BLaER1 treated with 17β-estradiol and CSF1 and Interleukin-3, amounts not matched to agents 10 nM and 100 nM (cell line): ENCODE data around the gene INTS11.

Source experiments
- H3K27ac ChIP-seq, 11 experiments: shearing (Covaris generic); formaldehyde crosslinking; 2 replicates each; pipeline ENCODE4 v1.8.1; 2022
- H3K27me3 ChIP-seq, 11 experiments: shearing (Covaris generic); formaldehyde crosslinking; 2 replicates each; pipeline ENCODE4 v1.8.1; 2022
- H3K36me3 ChIP-seq, 11 experiments: shearing (Covaris generic); formaldehyde crosslinking; 2 replicates each; pipeline ENCODE4 v1.8.1; 2022
- H3K4me1 ChIP-seq, 10 experiments: shearing (Covaris generic); formaldehyde crosslinking; 2 replicates each; pipeline ENCODE4 v1.8.1; 2022
- H3K4me2 ChIP-seq, 11 experiments: shearing (Covaris generic); formaldehyde crosslinking; 2 replicates each; pipeline ENCODE4 v1.8.1; 2022
- H3K4me3 ChIP-seq, 10 experiments: shearing (Covaris generic); formaldehyde crosslinking; 2 replicates each; pipeline ENCODE4 v1.8.1; 2022
- H3K9ac ChIP-seq, 11 experiments: shearing (Covaris generic); formaldehyde crosslinking; 2 replicates each; pipeline ENCODE4 v1.8.1; 2022
- H3K9me3 ChIP-seq, 11 experiments: shearing (Covaris generic); formaldehyde crosslinking; replicated peaks in 1 of 11; 2 replicates each; pipeline ENCODE4 v1.8.1; 2022
- H4K20me1 ChIP-seq, 11 experiments: shearing (Covaris generic); formaldehyde crosslinking; 2 replicates each; pipeline ENCODE4 v1.8.1; 2022
- Cebpa-rat ChIP-seq, 11 experiments: shearing (Covaris generic); IDR thresholded peaks; 2 replicates each; pipeline ENCODE4 v1.8.1; 2022

INTS11 gene

DNA sequence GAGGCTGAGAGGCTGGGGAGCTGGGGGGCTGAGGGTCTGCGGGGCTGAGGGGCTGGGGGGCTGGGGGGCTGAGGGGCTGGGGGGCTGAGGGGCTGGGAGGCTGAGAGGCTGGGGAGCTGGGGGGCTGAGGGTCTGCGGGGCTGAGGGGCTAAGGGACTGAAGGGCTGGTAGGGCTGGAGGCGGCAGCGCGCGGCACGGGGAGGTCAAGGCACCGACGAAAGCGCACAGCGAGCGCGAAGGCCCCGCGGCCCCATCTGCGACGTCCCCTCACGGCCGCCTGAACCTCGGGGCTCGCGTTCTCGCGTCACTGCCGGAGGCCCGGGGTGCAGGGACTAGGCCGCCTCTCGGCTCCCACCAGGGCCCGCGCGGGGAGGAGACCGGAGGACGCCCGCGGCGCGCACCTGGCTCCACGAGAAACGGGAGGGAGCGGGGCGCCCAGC lies 356 bp downstream of the INTS11 start:
- H3K4me1 ChIP-seq = peaks cover 24 to 56% (median 48%) of the 10 kb centered on the region in 10 experiments
- H3K27me3 ChIP-seq = no peaks in the 10 kb centered on the region
- peaks cover 60 to 87% (median 82%) of the 10 kb centered on the region in 11 experiments for H4K20me1 ChIP-seq
- peaks cover 23 to 66% (median 52%) of the 10 kb centered on the region in 11 experiments for H3K36me3 ChIP-seq
- H3K4me2 ChIP-seq = peak overlapping the region; percentile 51 to 83 (median 59); a peak in 20 of 22 replicates
- H3K9me3 ChIP-seq = no peaks in the 10 kb centered on the region
- no peak for TF ChIP-seq Cebpa-rat (IDR thresholded peaks at IDR 0.05)
- H3K9ac ChIP-seq = peak overlapping the region; percentile 90 to 99 (median 92)
- H3K4me3 ChIP-seq = peak overlapping the region; percentile 85 to 97 (median 92)
- H3K27ac ChIP-seq = peak overlapping the region; percentile 77 to 93 (median 85)

DNA sequence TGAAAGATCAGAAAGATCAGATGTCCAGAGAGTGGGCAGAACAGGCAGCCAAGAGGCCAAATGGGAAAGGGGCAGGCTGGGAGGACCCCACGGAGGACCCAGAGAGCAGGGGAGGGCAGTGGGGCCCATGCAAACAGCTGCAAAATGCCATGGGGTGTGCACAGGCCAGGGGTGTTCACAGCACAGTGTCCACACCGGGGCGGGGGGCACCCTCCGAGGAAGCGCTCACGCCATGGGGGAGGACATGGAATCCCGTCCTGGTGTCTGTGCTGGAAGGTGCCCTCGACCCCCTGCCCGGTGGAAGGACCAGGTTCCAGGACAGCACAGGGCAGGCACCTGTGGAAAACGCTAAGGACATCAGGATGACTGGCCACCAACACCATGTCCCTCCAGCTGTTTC lies 1.5 kb downstream of the INTS11 start:
- Histone ChIP-seq H3K27ac (no peak overlapping the region), H3K4me2 (peak overlapping the region; percentile 69 to 86 (median 77)), H4K20me1 (peaks cover 54 to 88% (median 82%) of the 10 kb centered on the region in 11 experiments), H3K9me3 (no peaks in the 10 kb centered on the region), H3K4me3 (peak overlapping the region in 7 of 10 experiments; percentile 20 to 50 (median 36); a peak in 10 of 20 replicates), H3K4me1 (peaks cover 24 to 51% (median 44%) of the 10 kb centered on the region in 10 experiments), H3K36me3 (peaks cover 28 to 66% (median 57%) of the 10 kb centered on the region in 11 experiments), H3K27me3 (no peaks in the 10 kb centered on the region), H3K9ac (peak overlapping the region; percentile 40 to 73 (median 62); a peak in 19 of 22 replicates)
- TF ChIP-seq Cebpa-rat (IDR thresholded peaks at IDR 0.05) = no peak

DNA sequence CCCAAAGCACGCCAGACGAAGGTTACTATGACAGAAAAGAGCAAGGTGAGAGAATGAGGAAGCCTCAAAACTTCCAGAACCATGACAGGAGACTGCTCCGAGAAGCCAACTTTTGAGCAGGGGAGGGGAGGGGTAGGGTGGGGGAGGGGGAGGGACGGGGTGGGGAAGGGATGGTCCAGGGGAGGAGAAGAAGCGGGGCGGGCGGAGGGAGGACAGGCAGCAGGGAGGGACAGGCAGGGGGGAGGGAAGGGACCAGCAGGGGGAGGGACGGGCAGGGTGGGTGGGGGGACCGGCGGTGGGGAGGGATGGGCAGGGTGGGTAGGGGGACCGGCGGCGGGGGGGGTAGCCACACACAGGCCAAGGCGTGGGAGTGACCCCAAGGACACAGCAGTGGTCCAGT lies 2.0 kb downstream of the INTS11 start:
- Histone ChIP-seq H3K27me3 (no peaks in the 10 kb centered on the region), H4K20me1 (peaks cover 54 to 88% (median 82%) of the 10 kb centered on the region in 11 experiments), H3K4me2 (peak overlapping the region in 6 of 11 experiments; percentile 74 to 86 (median 78); a peak in 9 of 22 replicates), H3K9me3 (no peaks in the 10 kb centered on the region), H3K27ac (no peak overlapping the region; a peak in 1 of 22 replicates), H3K4me1 (peaks cover 24 to 47% (median 43%) of the 10 kb centered on the region in 10 experiments), H3K4me3 (no peak overlapping the region), H3K36me3 (peaks cover 32 to 66% (median 57%) of the 10 kb centered on the region in 11 experiments), H3K9ac (peak overlapping the region in 6 of 11 experiments; percentile 42 to 65 (median 58); a peak in 10 of 22 replicates)
- TF ChIP-seq Cebpa-rat (IDR thresholded peaks at IDR 0.05) = no peak

DNA sequence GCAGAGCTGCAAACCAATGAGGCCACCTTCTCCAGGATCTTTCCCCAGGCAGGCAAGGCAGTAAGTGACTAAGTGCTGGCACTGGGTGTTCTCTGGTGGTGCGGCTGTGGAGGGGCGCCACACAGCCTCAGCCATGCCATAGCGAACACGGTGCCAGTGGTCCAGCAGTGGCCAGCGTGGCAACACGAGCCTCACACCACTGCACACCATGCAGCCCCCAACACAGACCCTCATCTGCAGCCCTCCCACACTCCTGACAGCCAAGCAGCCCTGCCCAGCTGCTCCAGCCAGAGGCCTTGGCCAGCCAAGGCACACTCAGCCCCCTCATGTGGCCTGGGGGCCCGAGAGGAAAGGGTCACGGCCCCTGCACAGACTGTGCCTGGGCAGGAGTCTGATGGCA lies 3.0 kb downstream of the INTS11 start:
- H3K4me2 ChIP-seq = peak overlapping the region in 6 of 11 experiments; percentile 2 to 32 (median 10); a peak in 5 of 22 replicates

DNA sequence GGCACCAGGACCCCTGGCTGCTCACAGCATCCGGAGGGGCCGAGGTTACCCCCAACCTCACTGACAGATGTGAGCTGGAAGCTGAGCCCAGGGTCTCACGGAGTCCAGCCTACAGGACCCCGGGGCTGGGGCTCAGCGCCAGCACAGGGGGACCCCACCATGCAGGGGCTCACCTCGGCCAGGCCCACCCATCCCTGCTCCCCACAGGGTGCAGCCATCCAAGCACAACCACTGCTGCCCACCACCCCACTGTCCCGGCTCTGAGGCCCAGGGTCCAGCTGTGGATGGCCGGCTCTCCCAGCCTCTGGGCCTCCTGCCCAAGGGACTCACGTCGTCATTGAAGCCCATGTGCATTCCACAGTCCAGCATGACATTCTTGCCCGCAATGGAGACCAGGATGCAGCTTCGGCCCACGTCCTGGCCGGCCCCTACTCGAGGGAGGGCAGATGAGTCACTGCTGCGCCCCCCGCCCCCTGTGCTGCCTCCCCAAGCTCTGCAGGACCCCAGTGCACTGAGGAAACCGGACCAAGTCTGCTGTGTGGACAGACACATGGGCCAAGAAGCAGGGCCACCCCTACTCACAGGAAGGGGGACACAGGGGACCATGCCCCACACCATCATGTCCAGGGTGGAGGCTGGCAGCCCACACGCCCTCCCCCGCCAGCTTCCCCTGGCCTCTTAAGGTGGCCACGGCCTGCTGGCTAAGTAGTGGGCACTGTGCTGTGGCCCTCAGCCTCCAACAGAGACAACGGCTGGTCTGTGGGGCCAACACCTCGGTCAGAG lies 3.6 kb downstream of the INTS11 start:
- no peak for TF ChIP-seq Cebpa-rat (IDR thresholded peaks at IDR 0.05)
- Histone ChIP-seq H3K36me3 (peaks cover 43 to 71% (median 60%) of the 10 kb centered on the region in 11 experiments), H3K4me3 (no peak overlapping the region), H3K4me1 (peaks cover 18 to 39% (median 35%) of the 10 kb centered on the region in 10 experiments), H3K27me3 (no peaks in the 10 kb centered on the region), H3K27ac (peak overlapping the region in 1 of 11 experiments; percentile 18; a peak in 1 of 22 replicates), H3K9me3 (no peaks in the 10 kb centered on the region), H3K9ac (peak overlapping the region in 10 of 11 experiments; percentile 28 to 60 (median 56); a peak in 18 of 22 replicates), H4K20me1 (peaks cover 55 to 88% (median 83%) of the 10 kb centered on the region in 11 experiments), H3K4me2 (peak overlapping the region in 6 of 11 experiments; percentile 2 to 32 (median 15); a peak in 4 of 22 replicates)

More for the DNA sequence above, 3.0 kb downstream of the INTS11 start:
- peaks cover 55 to 88% (median 83%) of the 10 kb centered on the region in 11 experiments for H4K20me1 ChIP-seq
- peak overlapping the region in 10 of 11 experiments; percentile 20 to 60 (median 56); a peak in 16 of 22 replicates for H3K9ac ChIP-seq
- no peaks in the 10 kb centered on the region for H3K9me3 ChIP-seq
- no peaks in the 10 kb centered on the region for H3K27me3 ChIP-seq
- no peak for TF ChIP-seq Cebpa-rat (IDR thresholded peaks at IDR 0.05)
- H3K4me1 ChIP-seq = peaks cover 24 to 45% (median 41%) of the 10 kb centered on the region in 10 experiments
- H3K4me3 ChIP-seq = no peak overlapping the region
- H3K36me3 ChIP-seq = peaks cover 37 to 66% (median 57%) of the 10 kb centered on the region in 11 experiments
- H3K27ac ChIP-seq = peak overlapping the region in 1 of 11 experiments; percentile 12; a peak in 1 of 22 replicates

DNA sequence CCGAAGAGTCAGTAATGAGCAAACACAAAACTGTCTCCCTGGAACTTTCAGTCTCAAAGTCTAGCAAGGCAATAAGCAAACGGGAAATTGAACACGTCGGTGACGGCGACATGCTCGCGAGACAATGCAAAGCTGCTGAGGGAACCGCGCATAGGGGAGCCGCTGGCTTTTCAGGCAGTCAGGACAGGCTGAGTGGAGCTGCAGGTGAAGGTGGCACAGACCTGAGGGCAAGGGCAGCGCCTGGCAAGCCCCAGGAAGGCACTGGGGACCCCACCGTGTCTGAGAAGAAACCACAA lies 4.9 kb downstream of the INTS11 start:
- TF ChIP-seq Cebpa-rat (IDR thresholded peaks at IDR 0.05) = no peak
- Histone ChIP-seq H3K9ac (peak overlapping the region in 7 of 11 experiments; percentile 21 to 60 (median 55); a peak in 7 of 22 replicates), H4K20me1 (peaks cover 50 to 89% (median 83%) of the 10 kb centered on the region in 11 experiments), H3K9me3 (no peaks in the 10 kb centered on the region), H3K36me3 (peaks cover 51 to 80% (median 69%) of the 10 kb centered on the region in 11 experiments), H3K27ac (no peak overlapping the region), H3K4me2 (no peak overlapping the region), H3K4me1 (peaks cover 10 to 31% (median 26%) of the 10 kb centered on the region in 10 experiments), H3K4me3 (no peak overlapping the region), H3K27me3 (no peaks in the 10 kb centered on the region)

DNA sequence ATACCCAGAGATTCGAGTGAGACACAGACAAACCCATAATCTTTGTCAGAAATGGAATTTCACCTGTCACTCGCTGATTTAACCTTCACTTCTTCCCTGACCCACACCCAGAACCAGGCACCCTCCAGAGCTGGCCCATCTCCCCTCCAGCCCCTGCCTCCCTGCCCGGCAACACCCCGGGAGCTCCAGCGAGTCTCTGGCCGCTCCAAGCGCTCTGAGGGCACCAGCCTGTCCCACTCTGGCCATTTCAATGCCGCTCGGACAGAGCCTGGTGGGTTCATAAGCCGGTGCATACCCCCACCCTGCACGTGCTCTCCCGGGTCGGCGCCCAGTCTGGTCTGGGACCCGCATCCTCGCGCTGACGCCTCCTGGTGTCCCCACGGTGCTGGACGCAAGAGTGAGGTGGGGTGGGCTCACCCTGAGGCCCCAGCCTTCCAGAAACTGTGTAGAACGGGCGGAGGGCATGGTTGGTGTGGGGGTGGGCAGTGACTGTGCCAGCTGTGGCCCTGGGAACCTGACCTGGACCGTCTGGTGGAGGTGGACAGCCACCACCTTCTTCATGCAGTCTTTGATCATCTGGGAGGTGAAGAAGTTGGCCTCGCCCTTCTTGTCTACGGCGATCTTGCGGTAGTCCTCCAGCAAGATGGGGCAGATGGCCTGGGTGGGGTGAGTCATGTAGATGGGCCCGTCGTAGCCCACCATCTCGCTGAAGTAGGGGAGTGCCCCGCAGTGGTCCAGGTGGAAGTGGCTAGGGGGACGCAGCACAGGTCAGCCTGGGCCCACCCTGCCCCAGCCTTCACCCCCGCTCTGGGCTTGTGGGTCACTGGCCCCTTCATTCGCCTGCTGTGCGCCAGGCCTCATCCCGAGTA lies 5.4 kb downstream of the INTS11 start:
- TF ChIP-seq Cebpa-rat (IDR thresholded peaks at IDR 0.05) = no peak
- Histone ChIP-seq H4K20me1 (peaks cover 52 to 92% (median 89%) of the 10 kb centered on the region in 11 experiments), H3K27ac (no peak overlapping the region), H3K9ac (peak overlapping the region in 5 of 11 experiments; percentile 21 to 60 (median 55); a peak in 3 of 22 replicates), H3K4me1 (peaks cover 10 to 31% (median 26%) of the 10 kb centered on the region in 10 experiments), H3K4me2 (no peak overlapping the region), H3K27me3 (no peaks in the 10 kb centered on the region), H3K36me3 (peaks cover 57 to 86% (median 75%) of the 10 kb centered on the region in 11 experiments), H3K9me3 (no peaks in the 10 kb centered on the region), H3K4me3 (no peak overlapping the region)

DNA sequence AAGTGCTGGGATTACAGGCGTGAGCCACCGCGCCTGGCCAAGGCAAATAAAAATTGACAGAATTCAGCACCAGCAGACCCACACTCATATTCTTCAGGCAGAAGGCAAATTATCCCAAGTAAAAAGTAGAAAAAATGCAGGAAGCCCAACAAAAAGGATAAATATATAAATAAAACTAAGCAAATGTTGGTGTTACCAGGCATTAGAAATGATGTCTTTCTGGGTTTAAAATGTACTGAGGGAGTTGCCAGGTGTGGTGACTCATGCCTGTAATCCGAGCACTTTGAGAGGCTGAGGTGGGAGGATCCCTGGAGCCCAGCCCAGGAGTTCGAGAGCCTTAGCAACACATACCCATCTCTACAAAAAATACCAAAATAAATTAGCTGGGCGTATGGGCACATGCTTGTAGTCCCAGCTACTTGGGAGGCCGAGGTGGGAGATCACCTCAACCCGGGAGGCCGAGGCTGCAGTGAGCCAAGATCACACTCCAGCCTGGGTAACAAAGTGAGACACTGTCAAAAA lies 6.3 kb downstream of the INTS11 start:
- Histone ChIP-seq H3K4me2 (no peak overlapping the region), H3K27ac (no peak overlapping the region), H3K27me3 (no peaks in the 10 kb centered on the region), H3K4me3 (no peak overlapping the region), H3K9me3 (no peaks in the 10 kb centered on the region), H4K20me1 (peaks cover 55 to 95% (median 93%) of the 10 kb centered on the region in 11 experiments), H3K4me1 (peaks cover 5 to 26% (median 21%) of the 10 kb centered on the region in 10 experiments), H3K9ac (peak overlapping the region in 1 of 11 experiments; percentile 16; a peak in 1 of 22 replicates), H3K36me3 (peaks cover 65 to 92% (median 83%) of the 10 kb centered on the region in 11 experiments)
- TF ChIP-seq Cebpa-rat (IDR thresholded peaks at IDR 0.05) = no peak
